OCI-LY7 (cell line): ENCODE data around the gene MPI. TPM values are rescaled to one million over a fixed set of nuclear protein-coding genes. Genes with fewer than 3 reads are reported as not detected.
"Not testable (repeated sequence)": the region's sequence is repeated elsewhere in the genome, so short reads cannot be mapped to it uniquely, and the experiment has no call there.

ENCODE experiments used
- BruUV-seq: library from RNA; stranded (reverse); fragments of 400-500 nt; replicated peaks from 2 replicates; lab custom pipeline; 2021; lab: Mats Ljungman, UMichigan
- CTCF ChIA-PET: fragments of 300-600 bp; sonication (Branson Sonifier 250); formaldehyde crosslinking; loops from one replicate; lab custom pipeline; 2022; ENCODE audit warnings: antibody characterized with exemption; ENCODE audit not compliant: unreplicated experiment; lab: Charles Lee
- POLR2A ChIA-PET: fragments of 300-600 bp; sonication (Branson Sonifier 250); formaldehyde crosslinking; loops from one replicate; lab custom pipeline; 2022; ENCODE audit warnings: antibody characterized with exemption; lab: Charles Lee
- DNase-seq: peaks from one replicate; pipeline ENCODE4 v3.0.0-alpha.2; 2015; ENCODE audit warnings: low spot score
- H2AFZ ChIP-seq: fragments of 200-600 bp; sonication (generic), shearing (Covaris generic); 2 replicates; pipeline ENCODE4 v1.6.1; 2014; ENCODE audit warnings: mild to moderate bottlenecking, antibody characterized with exemption, low read length, moderate library complexity
- H3K27ac ChIP-seq: fragments of 200-600 bp; sonication (generic); 2 replicates; pipeline ENCODE4 v1.5.1; 2014; ENCODE audit warnings: mixed run types, low read depth, mild to moderate bottlenecking, moderate library complexity, low read length, inconsistent platforms; ENCODE audit not compliant: poor library complexity, severe bottlenecking
- H3K36me3 ChIP-seq: fragments of 200-600 bp; sonication (generic); 2 replicates; pipeline ENCODE4 v1.6.1; 2014; ENCODE audit warnings: mild to moderate bottlenecking, antibody characterized with exemption, low read length, moderate library complexity, mixed read lengths; ENCODE audit not compliant: insufficient read depth
- H3K4me1 ChIP-seq: fragments of 200-600 bp; sonication (generic); 2 replicates; pipeline ENCODE4 v1.5.1; 2014; ENCODE audit warnings: mild to moderate bottlenecking, low read length; ENCODE audit not compliant: insufficient read depth, poor library complexity, severe bottlenecking
- H3K4me2 ChIP-seq: fragments of 200-600 bp; sonication (generic); 2 replicates; pipeline ENCODE4 v1.6.1; 2014; ENCODE audit warnings: mild to moderate bottlenecking, low read length
- H3K4me3 ChIP-seq: fragments of 200-600 bp; sonication (generic); 2 replicates; pipeline ENCODE4 v1.5.1; 2014; ENCODE audit warnings: mild to moderate bottlenecking, low read depth, low read length; ENCODE audit not compliant: poor library complexity, severe bottlenecking
- H3K79me2 ChIP-seq: fragments of 200-600 bp; sonication (generic); 2 replicates; pipeline ENCODE4 v1.6.1; 2016; ENCODE audit warnings: low read depth, mild to moderate bottlenecking, low read length, moderate library complexity, mixed read lengths; ENCODE audit not compliant: insufficient read depth
- H3K9me2 ChIP-seq: fragments of 200-600 bp; sonication (generic); 2 replicates; pipeline ENCODE4 v1.6.1; 2016; ENCODE audit warnings: mild to moderate bottlenecking, low read length, mixed read lengths; ENCODE audit not compliant: insufficient read depth
- H3K9me3 ChIP-seq: fragments of 200-600 bp; sonication (generic); 2 replicates; pipeline ENCODE4 v1.6.1; 2014; ENCODE audit warnings: mild to moderate bottlenecking, mixed run types, low read length, mixed read lengths
- H4K20me1 ChIP-seq: fragments of 200-600 bp; sonication (generic); 2 replicates; pipeline ENCODE4 v1.6.1; 2014; ENCODE audit warnings: mild to moderate bottlenecking, antibody characterized with exemption, low read length, moderate library complexity, mixed read lengths; ENCODE audit not compliant: insufficient read depth
- EZH2phosphoT487 ChIP-seq: fragments of 200-600 bp; sonication (generic); IDR thresholded peaks from 2 replicates; pipeline ENCODE4 v1.6.1; 2018; ENCODE audit warnings: low read depth, borderline replicate concordance, mild to moderate bottlenecking, mixed run types, antibody characterized with exemption, low read length, moderate library complexity, mixed read lengths
- intact Hi-C: fragments of 100-400 bp; cut with micrococcal nuclease; formaldehyde crosslinking; loops from one replicate; pipeline ENCODE4 v1.10.0; 2022; ENCODE audit not compliant: unreplicated experiment
- total RNA-seq, 2 experiments: library from RNA; depleted of rRNA in 1 of 2; stranded (reverse); fragments of >200 nt in 1 of 2; shearing (Covaris generic) in 1 of 2; gene quantifications; 2 replicates each; pipeline ENCODE4 v1.2.3, GENCODE V29; 2014 to 2022
- TF ChIP-seq, protein P1 (sequence below): fragments of 200-600 bp; sonication (generic); conservative IDR thresholded peaks from 2 replicates; pipeline ENCODE4 v1.5.1; 2014; ENCODE audit warnings: mild to moderate bottlenecking, antibody characterized with exemption, low read length, moderate library complexity, mixed read lengths

The MPI gene
- total RNA-seq, 2 experiments from 2014 or later, result 58.9 to 67.2 TPM

DNA sequence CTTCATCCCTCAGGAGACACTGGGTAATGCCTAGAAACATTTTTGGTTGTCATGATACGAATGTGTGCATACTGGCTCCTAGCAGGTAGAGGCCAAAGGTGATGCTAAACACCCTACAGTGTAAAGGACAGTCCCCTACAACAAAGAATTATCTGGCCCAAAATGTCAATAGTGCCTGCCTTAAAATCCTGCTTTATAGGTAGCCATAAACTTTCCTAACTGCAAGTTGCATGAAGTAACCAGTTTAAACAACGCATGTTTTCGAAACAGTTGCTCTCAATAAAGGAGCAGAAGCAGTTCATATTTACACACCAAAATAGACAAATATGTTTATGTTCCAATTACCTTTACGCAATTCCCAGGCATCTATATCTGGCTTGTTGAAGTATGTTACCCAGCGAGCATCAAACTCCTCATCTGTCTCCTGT lies 38.9 kb downstream of the MPI start:
- Histone ChIP-seq H4K20me1 (0 out of 2 replicates have a peak, but pooled peaks cover 9% of the 10 kb centered on the region), H2AFZ (no peak overlapping the region), H3K9me3 (no peaks in the 10 kb centered on the region), H3K4me1 (peaks cover 10% of the 10 kb centered on the region), H3K4me2 (no peak overlapping the region), H3K27ac (no peak overlapping the region), H3K36me3 (peaks cover 92% of the 10 kb centered on the region), H3K4me3 (no peak overlapping the region), H3K79me2 (peaks cover 50% of the 10 kb centered on the region), H3K9me2 (no peaks in the 10 kb centered on the region)
- ChIA-PET CTCF (no interaction called here), POLR2A (interaction anchor here (0.6 kb wide), 1 partner anchor 394 kb away, joined by 3 read pairs; no protein-coding TSS in a partner anchor)
- no TSS peak for BruUV-seq
- no peak for TF ChIP-seq EZH2phosphoT487
- TF ChIP-seq, protein P1, sequence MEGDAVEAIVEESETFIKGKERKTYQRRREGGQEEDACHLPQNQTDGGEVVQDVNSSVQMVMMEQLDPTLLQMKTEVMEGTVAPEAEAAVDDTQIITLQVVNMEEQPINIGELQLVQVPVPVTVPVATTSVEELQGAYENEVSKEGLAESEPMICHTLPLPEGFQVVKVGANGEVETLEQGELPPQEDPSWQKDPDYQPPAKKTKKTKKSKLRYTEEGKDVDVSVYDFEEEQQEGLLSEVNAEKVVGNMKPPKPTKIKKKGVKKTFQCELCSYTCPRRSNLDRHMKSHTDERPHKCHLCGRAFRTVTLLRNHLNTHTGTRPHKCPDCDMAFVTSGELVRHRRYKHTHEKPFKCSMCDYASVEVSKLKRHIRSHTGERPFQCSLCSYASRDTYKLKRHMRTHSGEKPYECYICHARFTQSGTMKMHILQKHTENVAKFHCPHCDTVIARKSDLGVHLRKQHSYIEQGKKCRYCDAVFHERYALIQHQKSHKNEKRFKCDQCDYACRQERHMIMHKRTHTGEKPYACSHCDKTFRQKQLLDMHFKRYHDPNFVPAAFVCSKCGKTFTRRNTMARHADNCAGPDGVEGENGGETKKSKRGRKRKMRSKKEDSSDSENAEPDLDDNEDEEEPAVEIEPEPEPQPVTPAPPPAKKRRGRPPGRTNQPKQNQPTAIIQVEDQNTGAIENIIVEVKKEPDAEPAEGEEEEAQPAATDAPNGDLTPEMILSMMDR, result no peak
- no peak for DNase-seq
- intact Hi-C loops, result no loop called here

DNA sequence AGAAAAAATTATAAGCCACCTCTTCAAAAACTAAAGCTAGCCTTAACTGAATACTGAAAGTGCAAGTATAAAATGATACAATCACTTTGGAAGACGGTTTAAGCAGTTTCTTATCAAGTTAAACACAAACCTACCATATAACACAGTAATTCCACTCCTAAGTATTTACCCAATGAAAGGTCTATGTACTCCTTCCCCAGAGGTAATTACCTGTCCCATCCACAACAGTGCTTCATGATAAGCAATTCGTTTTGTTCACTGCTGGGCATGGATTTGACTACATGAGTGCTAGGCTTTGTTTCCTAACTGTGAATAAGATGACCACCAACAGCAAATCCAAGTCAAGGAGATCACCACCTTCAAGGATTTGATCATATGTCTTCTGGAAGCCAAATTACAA lies 43.7 kb downstream of the MPI start:
- Histone ChIP-seq H3K27ac (no peak overlapping the region), H3K4me1 (peaks cover 36% of the 10 kb centered on the region), H3K9me2 (no peaks in the 10 kb centered on the region), H3K9me3 (no peaks in the 10 kb centered on the region), H4K20me1 (peaks cover 15% of the 10 kb centered on the region), H3K79me2 (peaks cover 82% of the 10 kb centered on the region), H3K4me3 (no peak overlapping the region), H2AFZ (no peak overlapping the region), H3K4me2 (peak overlapping the region; percentile 8; the same call in 1 of the 2 replicates), H3K36me3 (peaks cover 69% of the 10 kb centered on the region)
- BruUV-seq, result no TSS peak
- intact Hi-C loops, result no loop called here
- DNase-seq, result no peak
- ChIA-PET POLR2A (interaction anchor here (1.1 kb wide), 1 partner anchor 27 kb away, joined by 3 read pairs; the partner anchor contains the start of gene FAM219B), CTCF (interaction anchor here (0.6 kb wide), 1 partner anchor 301 kb away, joined by 3 read pairs; no protein-coding TSS in a partner anchor)
- TF ChIP-seq EZH2phosphoT487, result no peak
- TF ChIP-seq, protein P1, result no peak

GRCh38 chr15:74935193-74935592 lies 45.4 kb downstream of the MPI start:
- BruUV-seq, result not testable (repeated sequence)

More at GRCh38 chr15:74935193-74935592, 45.4 kb downstream of the MPI start:
- peak overlapping the region; percentile 38 for H3K4me2 ChIP-seq
- H3K27ac ChIP-seq, H3K9me3 ChIP-seq, H3K9me2 ChIP-seq, DNase-seq, intact Hi-C loops, H4K20me1 ChIP-seq, H2AFZ ChIP-seq, CTCF ChIA-PET, H3K4me3 ChIP-seq: not testable (repeated sequence)
- peaks cover 37% of the 10 kb centered on the region for H3K4me1 ChIP-seq
- POLR2A ChIA-PET, result interaction anchor here (1.4 kb wide), 1 partner anchor 33 kb away, joined by 4 read pairs; no protein-coding TSS in a partner anchor
- peaks cover 53% of the 10 kb centered on the region for H3K36me3 ChIP-seq
- TF ChIP-seq, protein P1, result peak; percentile 36
- peaks cover 71% of the 10 kb centered on the region for H3K79me2 ChIP-seq
